GM12865 (cell line): ENCODE measurements around the gene CRIP2.

ENCODE experiments used
- DNase-seq: peaks from one replicate; pipeline ENCODE4 v3.0.0; 2010; ENCODE audit warnings: low read depth
- H3K4me3 ChIP-seq: 2 replicates; pipeline ENCODE4 v1.5.1; 2011; ENCODE audit warnings: mild to moderate bottlenecking, low read depth, low read length, control low read depth
- TF ChIP-seq, protein P1 (sequence below): IDR thresholded peaks from 2 replicates; pipeline ENCODE4 v1.5.1; 2011; ENCODE audit warnings: low read length, control low read depth, low read depth, inconsistent platforms; ENCODE audit not compliant: insufficient read depth; ENCODE audit errors: missing control alignments

Gene CRIP2

DNA sequence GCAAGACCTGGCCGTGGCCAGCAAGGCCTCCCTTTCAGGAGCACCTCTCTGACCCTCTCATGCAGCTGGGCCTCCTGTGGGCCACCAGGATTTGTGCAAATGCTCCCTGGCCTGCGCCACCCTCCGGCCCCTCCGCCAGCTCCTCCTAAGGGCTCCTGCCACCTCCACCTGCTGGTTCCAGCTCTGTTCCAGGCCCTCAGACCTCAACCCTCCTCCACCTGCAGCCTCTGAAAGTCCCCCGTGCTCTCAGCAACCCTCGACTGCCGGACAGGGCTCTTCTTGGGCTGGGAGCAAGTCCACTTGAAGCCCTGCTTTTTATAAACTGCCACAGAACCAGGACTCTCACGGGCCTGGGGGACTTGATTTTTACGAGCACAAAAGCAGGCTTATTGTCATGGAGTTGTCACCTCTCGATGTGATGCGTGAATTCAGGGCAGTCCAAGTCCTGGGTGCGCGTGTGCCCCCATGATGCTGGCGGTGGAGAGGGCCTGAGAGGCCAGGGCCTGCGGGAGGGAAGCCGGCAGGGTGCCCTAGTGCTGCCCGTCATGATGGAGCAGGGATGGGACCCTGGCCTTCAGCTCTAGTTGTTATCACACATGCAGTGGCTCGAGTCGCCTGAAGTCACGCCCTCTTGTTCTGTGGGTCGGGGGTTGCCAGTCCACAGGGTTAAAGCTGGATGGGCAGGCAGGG, 25.6 kb downstream of the CRIP2 start:
- no peak for DNase-seq
- TF ChIP-seq, protein P1, sequence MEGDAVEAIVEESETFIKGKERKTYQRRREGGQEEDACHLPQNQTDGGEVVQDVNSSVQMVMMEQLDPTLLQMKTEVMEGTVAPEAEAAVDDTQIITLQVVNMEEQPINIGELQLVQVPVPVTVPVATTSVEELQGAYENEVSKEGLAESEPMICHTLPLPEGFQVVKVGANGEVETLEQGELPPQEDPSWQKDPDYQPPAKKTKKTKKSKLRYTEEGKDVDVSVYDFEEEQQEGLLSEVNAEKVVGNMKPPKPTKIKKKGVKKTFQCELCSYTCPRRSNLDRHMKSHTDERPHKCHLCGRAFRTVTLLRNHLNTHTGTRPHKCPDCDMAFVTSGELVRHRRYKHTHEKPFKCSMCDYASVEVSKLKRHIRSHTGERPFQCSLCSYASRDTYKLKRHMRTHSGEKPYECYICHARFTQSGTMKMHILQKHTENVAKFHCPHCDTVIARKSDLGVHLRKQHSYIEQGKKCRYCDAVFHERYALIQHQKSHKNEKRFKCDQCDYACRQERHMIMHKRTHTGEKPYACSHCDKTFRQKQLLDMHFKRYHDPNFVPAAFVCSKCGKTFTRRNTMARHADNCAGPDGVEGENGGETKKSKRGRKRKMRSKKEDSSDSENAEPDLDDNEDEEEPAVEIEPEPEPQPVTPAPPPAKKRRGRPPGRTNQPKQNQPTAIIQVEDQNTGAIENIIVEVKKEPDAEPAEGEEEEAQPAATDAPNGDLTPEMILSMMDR = no peak

DNA sequence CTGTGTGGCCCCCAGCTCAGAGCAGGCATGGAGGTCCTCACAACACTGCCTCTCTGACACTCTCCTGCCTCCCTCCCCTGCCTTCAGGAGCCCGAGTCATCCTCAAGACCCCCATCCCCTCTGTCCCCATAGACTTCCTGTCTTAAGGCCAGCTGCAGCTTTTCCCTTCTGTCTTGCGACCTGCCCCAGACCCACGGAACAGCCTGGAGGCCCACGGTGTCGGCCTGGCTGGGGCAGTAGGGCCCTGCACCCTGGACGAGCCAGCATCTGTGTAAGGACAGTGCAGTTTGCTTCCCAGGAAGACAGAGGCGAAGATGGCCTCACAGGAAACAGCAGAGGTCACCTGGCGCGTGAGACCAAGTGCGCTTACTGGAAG, 26.1 kb downstream of the CRIP2 start:
- DNase-seq = no peak
- TF ChIP-seq, protein P1 = no peak
- H3K4me3 ChIP-seq = no peak overlapping the region

More for the DNA sequence above, 25.6 kb downstream of the CRIP2 start:
- H3K4me3 ChIP-seq = no peak overlapping the region

DNA sequence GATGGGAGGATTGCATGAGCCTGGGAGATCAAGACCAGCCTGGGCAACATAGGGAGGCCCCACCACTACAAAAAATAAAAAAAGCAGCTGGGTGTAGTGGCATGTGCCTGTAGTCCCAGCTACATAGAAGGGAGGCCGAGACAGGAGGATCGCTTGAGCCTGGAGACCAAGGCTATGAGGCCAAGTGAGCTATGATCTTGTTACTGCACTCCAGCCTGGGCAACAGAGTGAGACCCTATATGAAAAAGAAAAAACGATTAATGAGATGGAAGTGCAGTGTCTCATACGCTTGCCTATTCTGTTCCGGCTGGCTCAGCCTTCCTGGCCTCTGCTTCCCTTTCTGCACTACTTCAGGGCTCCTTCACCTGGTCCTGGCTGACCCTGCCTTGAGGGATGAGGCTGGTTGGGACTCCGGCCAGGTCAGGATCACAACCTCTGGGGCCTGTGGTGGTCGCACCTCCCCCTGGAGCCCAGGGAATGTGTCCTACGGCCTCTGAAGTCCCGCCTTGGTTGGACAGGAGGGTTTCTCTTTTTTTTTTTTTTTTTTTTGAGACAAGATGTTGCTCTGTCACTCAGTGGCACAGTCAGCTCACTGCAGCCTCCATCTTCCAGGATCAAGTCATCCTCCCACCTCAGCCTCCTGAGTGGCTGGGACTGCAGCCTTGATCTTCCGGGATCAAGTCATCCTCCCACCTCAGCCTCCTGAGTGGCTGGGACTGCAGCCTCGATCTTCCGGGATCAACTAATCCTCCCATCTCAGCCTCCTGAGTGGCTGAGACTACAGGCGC, 27.1 kb downstream of the CRIP2 start:
- no peak overlapping the region for H3K4me3 ChIP-seq
- TF ChIP-seq, protein P1 = no peak
- no peak for DNase-seq

DNA sequence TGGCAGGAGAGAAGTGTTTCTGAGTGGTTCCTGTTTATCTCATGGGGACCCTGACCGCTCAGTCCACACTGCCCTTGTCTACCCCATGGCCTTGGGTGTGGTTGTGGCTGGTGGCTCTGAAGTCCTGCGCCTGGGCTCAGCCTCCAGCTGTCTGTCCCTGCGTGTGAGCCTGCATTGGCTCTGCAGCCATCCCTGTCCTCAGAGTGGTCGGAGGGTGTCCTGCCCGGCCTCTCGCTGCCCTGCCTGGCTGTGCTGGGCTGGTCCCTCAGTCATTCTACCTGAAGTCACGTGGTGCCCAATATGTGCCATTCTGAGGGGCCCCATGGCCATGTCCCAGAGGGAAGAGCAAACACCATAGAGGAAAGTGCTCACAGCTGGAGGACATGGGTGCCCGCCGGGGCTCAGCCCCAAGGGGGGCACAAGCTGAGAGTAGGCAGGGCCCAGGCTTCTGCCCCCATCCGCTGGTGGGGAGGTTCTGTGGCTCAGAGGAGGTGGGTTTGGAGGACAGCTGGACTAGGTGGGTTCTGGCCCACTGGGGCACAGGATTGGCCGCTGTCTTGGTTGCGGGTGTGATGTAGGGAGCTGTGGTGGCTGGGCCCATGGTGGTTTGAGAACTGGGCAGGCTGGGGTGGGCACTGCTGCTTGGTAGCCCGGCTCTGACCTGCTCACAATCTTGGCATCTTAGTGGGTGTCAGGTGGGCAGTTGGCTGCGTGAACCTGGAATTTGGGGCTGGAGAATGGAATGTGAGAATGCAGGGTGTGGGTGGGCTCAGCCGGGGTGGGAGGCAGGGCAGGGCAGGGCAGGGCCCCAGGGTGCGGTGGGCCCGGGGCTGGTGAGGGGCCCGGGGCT, 28.1 kb downstream of the CRIP2 start:
- no peak overlapping the region for H3K4me3 ChIP-seq
- no peak for DNase-seq
- TF ChIP-seq, protein P1 = no peak

DNA sequence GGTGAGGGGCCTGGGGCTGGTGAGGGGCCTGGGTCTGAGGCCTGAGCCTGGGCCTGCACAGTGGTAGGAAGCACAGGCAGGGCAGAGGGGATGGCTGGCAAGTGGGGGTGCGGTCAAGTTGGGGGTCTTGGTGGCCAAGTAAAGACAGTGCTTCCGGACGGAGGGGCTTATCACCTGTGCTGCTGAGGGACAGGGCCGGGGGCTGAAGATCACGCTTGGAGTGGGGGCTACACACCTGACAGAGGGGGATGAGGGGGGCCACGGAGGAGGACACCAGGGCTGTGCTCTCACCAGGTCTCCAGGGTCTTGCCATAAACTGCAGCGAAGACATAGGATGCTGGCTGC, 28.6 kb downstream of the CRIP2 start:
- DNase-seq = no peak
- no peak overlapping the region for H3K4me3 ChIP-seq
- TF ChIP-seq, protein P1 = no peak

DNA sequence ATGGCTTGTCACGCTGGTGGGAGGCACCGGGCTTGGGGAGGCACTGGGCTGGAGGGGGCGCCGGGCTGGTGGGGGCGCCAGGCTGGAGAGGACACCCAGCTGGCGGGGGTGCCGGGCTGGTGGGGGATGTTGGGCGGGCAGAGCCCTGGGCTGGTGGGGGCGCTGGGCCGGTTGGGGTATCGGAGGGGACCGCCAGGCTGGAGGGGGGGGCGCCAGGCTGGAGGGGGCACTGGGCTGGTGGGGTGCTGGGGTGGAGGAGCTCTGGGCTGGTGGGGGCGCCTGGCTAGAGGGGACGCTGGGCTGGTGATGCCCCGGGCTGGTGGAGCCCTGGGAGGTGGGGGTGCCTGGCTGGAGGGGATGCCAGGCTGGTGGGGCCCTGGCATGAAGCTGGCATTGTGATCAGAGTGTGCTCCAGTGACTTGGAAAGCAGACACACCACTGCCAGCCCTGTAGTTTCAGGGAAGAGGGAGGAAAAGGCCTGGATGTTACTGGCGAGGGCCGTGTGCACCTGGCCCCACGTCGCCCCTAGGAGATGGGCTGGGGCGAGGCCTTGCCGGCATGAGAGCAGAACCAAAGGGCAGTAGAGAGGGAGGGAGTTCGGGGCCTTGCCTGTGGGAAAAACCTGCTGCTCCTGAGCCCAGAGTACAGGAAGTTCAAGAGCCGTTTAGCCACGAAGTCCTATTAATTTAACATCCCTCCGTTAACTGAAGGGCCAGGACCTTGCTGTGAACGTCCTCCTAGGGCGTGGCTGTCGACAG, 29.5 kb downstream of the CRIP2 start:
- no peak for DNase-seq
- TF ChIP-seq, protein P1 = no peak
- H3K4me3 ChIP-seq = no peak overlapping the region
